IPS DF 4.7 (cell line): ENCODE results near the gene SND1.

Experiments
- DNase-seq: peaks from one replicate; pipeline ENCODE4 v3.0.0-alpha.2; 2013; ENCODE audit warnings: low spot score; ENCODE audit errors: extremely low read depth

The SND1 gene

DNA sequence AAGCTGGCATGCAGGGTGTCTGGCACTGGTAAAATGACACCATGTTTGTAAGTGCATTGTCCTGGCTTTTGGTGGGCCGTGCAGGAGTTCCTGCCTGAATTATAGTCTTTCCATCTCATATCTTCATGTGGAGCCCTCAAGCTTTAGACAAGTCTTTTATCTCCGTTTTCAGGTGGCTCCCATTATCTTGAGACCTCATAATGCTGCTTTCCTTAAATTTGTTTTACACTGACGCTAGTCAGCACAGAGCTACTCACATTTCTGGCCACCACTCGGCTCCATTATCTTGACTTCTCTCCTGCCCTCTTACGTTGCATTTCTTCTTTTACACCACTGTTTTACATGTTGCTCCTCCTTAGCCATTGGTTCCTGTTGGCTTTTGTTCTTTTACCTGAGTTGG is 342.0 kb downstream of the SND1 start:
- no peak for DNase-seq

DNA sequence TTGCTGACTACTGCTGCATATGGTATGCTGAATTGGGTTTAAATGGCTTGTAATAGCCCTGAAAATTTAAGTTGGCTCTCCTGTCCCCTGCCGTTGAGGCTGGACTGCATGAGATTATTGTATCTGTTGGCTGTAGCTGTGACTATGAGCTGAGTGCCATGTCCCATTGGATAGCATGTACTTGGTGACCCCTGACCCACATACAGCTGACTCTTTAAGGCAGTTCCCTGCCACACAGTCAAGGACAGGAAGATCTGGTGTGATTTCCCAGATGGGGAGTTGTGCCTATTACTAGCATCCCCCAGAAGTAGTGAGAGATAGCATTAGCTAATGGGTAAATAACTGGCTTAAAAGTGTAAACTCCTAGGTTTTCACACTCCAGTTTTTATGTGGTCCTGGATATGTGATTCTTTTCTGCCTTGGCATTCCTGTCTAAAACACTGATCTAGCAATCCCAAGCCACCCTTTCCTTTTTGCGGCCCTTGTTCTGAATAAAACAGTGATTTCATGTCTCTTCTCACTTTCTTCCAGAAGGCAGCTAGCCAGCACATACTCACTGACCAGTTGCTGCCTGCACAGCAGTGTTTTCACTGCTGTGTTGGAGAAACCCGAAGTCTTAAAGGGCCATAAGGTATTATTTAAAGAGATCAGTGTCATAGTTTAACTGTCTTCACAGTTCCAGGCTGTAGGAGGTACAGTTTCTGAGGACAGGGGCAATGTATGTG is 343.3 kb downstream of the SND1 start:
- DNase-seq, result no peak

DNA sequence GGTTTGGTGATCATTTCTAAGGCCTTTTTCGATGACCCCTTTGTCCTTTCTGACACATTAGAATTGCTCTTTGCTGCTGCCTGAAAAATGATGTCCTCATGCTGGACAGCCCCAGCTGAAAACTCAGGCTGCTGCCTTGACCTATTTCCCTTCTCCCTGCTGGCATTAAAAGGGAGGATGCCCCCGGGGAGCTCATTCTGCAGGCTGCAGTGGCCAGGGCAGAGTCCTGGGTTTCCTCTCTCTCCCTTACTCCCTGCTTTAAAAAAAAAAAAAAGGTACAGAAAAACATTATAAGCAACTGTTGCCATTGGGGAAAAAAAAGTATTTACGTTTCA is 343.9 kb downstream of the SND1 start:
- no peak for DNase-seq

DNA sequence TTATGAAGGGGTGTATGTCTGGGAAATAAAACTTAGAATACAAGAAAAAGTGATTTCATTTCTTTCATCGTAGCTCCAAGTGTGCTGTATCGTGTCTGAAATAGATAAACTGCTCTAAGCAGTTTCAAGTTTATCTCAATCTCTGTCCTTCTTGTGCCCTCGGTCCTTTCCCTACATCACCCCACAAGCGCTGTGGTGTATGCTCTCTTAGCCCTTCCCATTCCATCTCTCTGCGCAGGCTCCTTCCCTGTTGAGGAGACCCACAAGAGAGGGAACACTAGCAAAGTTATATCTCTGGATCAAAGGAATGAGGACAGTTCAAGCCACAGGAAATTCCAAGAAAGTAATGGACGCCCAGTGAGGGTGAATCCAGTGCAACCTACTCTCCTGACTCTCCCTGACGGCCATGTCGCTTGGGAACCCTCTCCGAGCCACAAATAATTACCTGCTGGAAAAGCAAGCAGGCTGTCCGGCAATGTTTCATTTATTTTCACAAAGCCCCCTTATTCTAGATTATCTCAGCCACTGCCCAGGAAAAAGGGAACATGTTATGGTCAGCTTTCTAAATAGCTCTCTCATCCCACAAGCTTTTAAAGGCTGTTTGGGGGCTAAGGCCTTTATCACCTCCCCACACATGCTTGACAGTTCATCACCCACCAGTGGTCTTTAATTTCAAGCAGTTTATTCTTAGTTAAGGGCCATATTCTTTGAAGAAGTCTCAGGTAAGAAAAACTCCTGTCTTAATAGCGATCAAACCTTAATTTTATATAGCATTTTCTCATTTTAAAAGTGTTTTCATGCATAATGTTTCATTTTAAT is 344.5 kb downstream of the SND1 start:
- DNase-seq, result no peak

DNA sequence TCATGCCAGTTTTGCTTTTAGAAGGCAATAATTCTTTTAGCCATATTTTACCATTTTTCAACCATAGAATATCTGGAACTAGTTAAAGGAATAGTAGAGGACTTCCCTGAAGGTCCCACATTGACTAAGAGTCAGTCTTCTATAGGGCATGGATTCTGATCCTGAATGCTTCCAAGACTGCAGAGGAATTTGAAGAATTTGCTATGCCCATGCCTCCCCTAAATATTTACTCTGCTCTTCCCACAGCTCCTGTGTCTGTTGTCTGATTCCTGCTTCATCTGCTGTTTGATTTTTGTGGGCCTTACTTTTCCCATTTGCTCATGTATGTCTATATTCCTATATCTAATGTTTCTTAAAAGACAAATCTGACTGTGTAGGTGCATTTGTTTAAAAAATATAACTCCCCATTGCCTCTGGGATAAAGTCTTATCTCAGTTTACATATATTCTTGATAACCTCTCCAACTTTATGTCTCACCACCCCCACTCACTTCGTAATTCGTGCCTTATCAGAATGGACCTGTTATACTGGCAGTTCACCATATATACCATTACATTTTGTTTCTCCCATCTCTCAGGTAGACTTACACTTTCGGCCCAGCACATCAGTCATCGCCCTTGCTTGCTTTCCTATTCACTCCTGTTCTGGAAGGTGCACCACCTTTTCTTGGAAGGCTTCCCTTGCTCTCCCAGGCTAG is 345.4 kb downstream of the SND1 start:
- no peak for DNase-seq

DNA sequence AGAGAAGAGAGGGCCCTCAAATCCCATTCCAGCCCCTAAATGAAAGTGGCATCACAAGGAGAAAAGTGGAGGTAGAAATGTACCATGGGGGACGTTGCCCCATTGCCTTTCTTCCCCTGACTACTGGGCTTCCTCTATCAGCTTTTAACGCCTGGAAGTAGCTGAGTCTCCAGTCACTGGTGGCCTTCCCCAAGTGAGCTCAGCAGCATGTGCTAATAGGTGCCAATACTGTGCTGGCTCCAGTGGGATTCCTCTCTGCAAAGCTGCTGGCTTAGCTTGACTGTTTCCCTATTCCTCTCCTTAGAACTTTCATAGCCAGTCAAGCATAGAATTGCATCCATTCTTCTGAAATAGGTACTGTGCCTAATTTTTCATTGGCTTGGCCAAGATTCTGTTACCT is 346.7 kb downstream of the SND1 start:
- no peak for DNase-seq

DNA sequence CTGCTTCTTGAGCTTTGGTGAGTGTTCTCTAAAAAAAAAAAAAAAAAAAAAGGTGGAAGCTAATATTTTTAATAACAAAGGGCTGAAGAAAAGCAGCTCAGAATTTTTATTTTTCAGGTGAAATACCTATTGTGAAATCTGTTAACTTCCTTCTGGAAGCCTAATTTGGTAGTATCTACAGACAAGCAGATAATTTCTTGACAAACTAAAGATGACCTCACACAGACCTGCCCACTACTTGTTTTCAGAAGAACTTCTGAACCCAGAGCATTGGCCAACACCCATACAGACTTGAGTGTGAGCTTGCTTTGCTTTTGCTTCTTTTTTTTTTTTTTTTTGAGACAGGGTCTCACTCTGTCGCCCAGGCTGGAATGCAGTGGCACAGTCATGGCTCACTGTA is 348.1 kb downstream of the SND1 start:
- DNase-seq, result no peak

DNA sequence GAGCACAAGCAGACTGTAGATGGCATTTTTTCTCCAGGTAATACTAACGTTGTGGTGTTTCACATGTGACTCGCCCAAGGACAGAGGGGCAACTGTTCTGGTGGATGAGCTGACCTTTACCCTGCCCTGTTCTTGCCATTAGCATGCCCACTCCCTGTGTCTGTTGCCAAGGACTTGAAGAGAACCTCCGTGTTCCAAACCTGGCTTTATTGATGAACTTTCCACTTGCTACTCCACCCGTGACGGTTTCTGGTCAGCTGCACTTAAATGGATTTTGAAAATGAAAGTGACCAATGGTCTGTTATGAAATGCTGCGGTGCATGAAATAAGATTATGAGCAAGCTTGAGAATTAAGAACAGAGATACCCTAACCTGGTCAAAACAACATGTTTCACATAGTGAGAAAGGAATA is 348.9 kb downstream of the SND1 start:
- DNase-seq, result no peak

DNA sequence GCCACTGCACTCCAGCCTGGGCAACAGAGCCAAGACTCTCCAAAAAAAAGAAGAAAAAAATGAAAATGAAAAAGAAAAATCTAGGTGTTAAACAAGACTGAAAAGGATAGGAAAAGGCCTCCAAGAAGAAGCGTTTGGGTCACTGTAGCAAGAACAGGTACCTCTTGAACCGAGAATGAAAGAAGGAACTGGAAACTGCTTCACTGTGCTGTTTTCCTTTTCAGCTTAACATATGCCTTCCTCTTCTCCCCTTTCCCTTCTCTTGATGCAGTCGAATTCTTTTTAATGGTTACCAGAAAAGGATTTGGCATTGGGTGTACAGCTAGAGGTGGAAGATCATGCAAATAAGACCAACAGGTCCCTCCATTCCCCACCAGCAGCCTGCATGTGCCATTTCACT is 351.2 kb downstream of the SND1 start:
- no peak for DNase-seq

DNA sequence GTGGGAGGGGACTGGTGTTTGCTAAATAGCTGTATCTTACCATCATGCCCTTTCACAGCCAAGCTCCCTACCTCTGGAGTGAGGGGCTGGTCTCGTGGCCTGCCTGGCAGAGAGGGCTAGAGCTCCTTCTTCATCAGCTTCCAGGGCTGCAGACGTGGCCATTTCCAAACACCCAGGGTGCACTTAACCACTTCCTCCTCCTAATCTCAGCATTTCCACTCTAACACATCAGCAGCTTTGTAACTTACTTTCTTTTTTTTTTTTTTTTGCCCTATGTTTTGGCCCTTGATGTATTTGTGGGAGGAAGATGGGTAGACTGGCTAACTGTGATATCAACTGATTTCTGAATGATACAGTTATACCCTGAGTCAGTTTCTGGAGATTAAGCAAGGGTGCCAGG is 351.8 kb downstream of the SND1 start:
- no peak for DNase-seq

DNA sequence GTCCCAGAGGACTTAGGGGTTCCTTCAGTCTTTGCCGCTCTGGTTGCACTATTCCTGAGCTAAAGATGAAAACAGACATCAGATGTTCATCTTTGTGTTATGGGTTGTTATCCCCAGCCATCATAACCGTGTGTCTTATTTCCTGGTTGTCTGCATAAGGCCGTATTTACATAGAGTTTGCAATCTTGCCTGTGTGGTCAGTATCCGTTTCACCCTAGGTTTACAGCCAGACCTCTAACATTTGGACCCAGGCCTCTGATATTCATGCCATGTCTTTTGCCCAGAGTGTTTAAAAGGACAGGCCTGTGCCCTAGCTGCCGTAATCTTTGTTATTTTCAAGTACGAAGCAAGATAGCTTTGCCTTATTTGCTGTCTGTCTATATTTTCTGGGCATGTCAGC is 352.6 kb downstream of the SND1 start:
- DNase-seq, result no peak

DNA sequence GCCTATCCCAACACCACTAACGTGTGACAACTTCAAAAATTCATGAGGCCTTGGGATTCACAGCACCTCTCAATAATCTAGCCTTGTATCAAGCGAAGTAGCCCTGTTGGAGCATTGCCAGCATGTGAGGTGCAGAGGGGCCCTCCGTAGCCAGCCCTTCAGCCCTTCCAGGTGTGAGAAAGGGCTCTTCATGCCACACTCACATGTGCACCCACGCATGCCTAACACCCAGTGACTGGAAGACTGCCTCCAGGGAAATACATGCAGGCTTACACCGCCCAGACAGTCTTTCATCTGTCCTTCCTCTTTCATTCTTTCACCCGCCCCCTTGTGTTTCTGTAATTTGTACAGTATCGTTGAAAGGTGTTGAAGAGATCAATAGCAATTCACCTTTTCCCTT is 353.1 kb downstream of the SND1 start:
- DNase-seq, result no peak

DNA sequence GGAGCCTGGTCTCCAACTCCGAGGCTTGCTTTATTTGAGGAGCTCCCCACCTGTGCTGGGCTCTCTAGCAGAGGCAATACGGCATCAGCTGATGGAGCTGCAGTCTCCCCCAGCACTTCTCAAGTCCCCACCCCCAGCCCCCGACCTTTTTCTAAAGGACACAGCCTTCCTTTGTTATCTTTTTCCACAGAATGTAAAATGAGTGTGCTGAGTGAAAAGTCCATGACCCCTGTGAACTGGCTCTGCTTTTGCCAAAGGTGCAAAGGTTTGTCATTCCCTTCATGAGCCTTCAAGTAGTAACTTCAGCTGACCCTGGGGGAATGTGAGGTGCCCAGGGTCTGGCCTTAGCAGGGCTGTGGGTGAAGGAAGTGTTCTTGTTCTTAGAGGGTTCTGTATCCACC is 353.8 kb downstream of the SND1 start:
- no peak for DNase-seq

DNA sequence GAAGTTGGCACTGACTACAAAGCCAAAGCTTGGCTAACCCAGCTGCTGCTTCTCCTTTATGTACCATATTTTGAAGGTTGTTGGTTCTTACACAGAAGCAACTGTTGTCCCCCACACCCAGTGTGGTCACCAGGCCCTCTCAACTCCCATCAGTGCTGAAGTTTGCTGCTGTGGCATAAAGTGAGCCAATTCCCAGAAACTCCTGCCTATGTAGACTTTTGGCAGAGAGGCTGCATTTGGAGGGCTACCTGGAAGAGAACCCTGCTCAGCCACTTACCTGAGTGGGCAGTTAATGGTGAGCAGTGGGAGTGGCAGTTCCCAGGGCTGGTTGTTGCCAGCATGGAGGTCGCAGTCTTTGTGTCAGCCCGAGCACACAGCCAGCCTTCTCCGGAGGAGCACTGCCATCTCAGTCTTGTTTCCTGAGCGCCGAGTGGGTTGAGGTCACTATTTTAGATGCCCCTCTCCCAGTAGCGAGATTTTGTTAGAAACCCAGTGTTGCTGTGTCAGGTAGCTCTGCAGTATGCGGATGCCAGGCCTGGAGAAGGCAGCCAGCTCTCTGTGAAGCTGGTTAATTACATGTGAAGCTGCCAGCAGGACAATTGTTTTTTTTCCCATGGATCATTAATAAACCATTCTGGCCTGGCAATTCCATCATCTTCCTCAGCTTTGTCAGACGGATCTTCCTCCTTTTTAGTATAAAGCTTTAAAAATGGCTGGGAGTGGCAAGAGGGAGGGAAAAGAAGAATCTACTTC is 354.7 kb downstream of the SND1 start:
- no peak for DNase-seq

DNA sequence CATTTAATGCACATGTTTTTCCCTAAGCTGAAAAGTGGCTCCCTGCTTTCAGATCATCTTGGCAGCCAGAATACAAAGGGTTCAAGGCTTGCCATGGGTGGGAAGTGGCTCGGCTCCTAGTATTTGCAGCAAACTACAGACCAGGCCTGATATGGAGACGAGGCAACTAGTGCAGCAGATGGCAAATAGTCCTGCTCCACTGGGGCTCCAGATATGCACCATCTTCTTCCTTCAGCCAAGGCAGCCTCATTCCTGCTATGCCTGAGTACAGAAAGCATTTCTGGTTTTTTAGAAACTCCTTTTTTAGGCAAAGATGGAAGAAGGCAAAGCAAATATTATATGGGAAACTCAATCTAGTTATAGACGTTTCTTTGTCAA is 355.3 kb downstream of the SND1 start:
- no peak for DNase-seq

DNA sequence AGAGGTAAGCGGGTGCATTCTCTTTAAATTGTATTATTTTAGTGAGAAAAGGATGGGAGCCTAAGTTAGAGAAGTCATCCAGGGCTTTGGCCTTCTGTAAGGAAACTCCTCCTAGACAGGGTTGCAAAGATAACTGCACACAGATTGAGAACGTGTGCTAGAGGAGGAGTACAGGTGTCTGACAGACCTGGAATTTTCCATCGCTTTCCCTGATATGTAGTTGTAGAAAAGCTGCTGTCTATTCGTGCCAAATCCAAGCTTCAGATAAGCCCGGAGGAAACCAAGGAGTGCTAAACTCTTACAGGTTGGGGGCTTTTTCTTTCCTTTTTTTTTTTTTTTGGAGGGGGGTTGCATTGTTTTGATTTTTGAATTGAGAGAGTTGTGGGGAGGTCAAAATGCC is 356.1 kb downstream of the SND1 start:
- no peak for DNase-seq

DNA sequence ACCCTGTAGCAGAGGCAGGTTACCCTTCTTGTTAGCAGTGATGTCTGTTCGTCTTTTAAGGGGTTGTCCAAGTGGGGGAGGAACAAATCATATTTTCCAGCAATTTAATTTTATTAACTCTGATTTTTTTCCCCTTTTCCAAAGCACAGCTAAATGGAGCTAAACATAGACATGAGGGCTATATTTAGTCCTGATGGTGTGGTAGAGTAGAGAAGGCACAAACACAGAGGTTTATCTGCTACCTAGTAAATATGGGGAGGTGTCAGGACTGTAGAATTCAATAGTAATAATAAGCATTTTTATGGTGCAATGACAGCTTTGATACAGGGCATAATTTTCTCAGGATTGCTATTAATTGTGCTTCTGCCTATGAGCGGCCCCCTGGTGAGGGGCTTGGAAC is 356.8 kb downstream of the SND1 start:
- no peak for DNase-seq

DNA sequence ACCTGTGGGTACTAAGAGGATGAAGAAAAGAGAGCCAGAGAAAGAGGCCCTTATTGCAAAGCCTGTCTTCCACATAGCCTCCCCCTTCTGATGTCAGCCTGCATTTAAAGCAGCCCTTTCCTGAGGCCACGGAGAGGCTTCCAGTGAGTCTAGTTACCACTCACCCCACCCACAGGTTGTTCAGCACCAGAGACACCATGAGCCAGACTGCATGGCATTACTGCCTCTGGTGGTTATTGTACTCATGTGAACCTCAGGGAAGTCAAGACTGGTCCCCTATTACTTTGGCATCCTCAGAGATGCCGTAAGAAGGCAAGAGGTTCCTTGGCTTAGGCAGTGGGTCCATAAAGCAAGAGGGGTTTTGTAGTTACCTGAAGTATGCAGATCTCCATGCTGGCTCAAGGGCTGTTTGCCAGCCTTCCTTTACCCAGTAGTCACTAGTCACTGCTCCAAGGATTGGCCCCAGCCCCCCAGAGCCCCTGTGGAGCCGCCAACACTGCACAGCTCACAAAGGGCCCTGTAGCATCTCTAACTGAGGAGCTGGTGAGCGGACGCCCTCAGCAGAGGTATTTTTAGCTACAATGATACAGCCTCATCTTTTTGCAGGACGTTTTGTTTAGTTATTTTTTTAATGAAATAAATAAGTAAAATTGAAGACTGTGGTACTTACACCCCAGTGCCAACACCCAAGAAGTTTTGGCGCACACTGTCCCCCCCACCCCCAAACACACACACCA is 358.6 kb downstream of the SND1 start:
- DNase-seq, result no peak

DNA sequence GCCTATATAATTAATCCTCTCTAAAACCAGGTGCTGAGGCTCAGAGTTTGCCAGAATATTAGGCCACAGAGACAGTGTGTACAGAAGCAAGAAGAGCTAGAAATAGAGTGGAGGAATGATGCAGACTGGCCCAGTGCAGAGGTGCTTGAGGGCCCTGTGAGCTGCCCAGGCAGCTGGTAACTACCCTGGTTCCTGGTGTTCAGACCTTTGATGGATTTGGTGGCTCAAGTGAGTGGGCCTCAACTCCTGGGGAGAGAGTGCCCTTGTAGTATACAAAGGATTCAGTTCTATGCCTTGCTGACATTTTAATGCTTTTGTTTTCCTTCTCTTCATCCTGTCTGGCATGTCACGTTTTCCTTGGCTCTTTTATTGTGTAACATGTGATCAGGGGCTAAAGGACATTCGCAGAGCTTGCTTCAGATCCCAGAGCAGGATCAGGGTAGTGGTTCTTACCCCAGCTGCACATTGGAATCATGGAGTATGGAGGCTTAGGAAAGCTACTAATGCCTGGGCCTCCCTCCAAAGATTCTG is 359.2 kb downstream of the SND1 start:
- no peak for DNase-seq

DNA sequence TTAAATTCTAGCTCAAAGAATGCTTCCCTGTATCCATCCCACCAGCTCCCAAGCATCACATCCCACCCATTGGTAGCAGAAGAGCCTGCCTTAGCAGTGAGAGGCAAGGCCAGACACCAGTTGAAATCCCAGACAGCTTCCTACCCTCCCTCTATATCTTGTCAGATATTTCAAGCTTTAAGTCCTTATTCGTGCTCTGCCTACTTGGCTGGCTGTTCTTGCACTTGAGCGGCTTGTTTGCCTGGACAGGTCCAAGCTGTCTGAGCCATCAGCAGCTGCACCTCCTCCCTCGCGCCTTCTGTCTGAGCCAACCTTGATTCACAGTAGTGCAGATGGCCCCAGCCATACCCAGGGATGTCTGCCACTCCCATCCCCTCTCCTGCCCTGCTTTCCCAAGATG is 362.8 kb downstream of the SND1 start:
- DNase-seq, result no peak

DNA sequence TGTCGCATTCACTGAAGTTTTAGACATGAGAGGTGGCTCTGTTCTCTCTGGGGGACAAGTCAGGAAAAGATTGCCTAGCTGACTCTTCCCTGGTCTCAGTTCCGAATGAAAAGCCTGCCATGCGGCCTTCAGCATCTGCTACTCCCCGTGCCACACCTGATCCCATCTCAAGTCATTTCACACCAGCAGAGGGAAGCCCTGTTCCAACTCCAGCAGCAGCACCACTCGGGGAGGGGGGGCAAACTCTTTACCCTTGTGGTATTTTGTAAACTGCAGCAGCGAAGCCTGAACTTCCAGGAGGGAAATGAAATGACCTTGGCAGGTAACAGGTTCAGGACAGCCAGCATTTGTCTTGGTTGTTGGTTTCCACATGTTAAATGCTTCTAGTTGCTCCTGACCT is 365.5 kb downstream of the SND1 start:
- no peak for DNase-seq
